GM12878 (cell line): Measurements from ENCODE around the gene PPME1. TPM values are rescaled to one million over a fixed set of nuclear protein-coding genes. Genes with fewer than 3 reads are reported as not detected.

Source experiments
- ATAC-seq: fragments of 200-7000 bp; cut with Tn5 transposase; 3 replicates; pipeline ENCODE4 v1.9.1; 2020; ENCODE audit warnings: mild to moderate bottlenecking, moderate library complexity
- BruUV-seq: library from RNA; stranded (reverse); fragments of 400-500 nt; replicated peaks from 2 replicates; lab custom pipeline; 2021; lab: Mats Ljungman, UMichigan
- CTCF ChIA-PET: fragments of 300-600 bp; sonication (Branson Sonifier 250); formaldehyde crosslinking; extraction: SDS; loops from one replicate; lab custom pipeline; 2021; ENCODE audit warnings: inconsistent platforms; lab: Yijun Ruan, JAX
- POLR2A ChIA-PET: fragments of 350-600 bp; formaldehyde crosslinking; extraction: SDS; loops from one replicate; lab custom pipeline; 2021; ENCODE audit warnings: inconsistent platforms; lab: Charles Lee
- RAD21 ChIA-PET: fragments of 300-600 bp; sonication (Branson Sonifier 250); formaldehyde crosslinking; loops from one replicate; lab custom pipeline; 2023; ENCODE audit warnings: antibody characterized with exemption; ENCODE audit not compliant: unreplicated experiment; lab: Charles Lee
- SMC1A ChIA-PET: fragments of 300-600 bp; sonication (Branson Sonifier 250); formaldehyde crosslinking; loops from one replicate; lab custom pipeline; 2023; ENCODE audit not compliant: unreplicated experiment, uncharacterized antibody; lab: Charles Lee
- DNase-seq: peaks from one replicate; pipeline ENCODE4 v3.0.0-alpha.2; 2011; ENCODE audit warnings: low read depth, low spot score
- FAIRE-seq: peaks from 3 replicates; lab custom pipeline; 2011; peaks lifted over from hg19 to GRCh38; lab: Jason Lieb, UNC
- H2AFZ ChIP-seq: 2 replicates; pipeline ENCODE4 v1.6.0; 2011; ENCODE audit warnings: low read depth, low read length, control low read depth; ENCODE audit not compliant: control insufficient read depth
- H3K27ac ChIP-seq: 2 replicates; pipeline ENCODE4 v1.5.1; 2011; ENCODE audit warnings: control low read depth; ENCODE audit not compliant: control insufficient read depth, insufficient read depth
- H3K27me3 ChIP-seq, 2 experiments: replicated peaks in 1 of 2; 2 replicates each; pipeline versions ENCODE4 v1.6.0 to v1.6.1; 2011; ENCODE audit warnings: low read length in 1 of 2; ENCODE audit not compliant: control insufficient read depth in 2 of 2, insufficient read depth in 2 of 2
- H3K36me3 ChIP-seq, 2 experiments: 2 replicates each; pipeline ENCODE4 v1.5.1; 2011; ENCODE audit warnings: low read length in 1 of 2; ENCODE audit not compliant: control insufficient read depth in 2 of 2, insufficient read depth in 2 of 2
- H3K4me1 ChIP-seq: 2 replicates; pipeline ENCODE4 v1.6.1; 2011; ENCODE audit warnings: mild to moderate bottlenecking, low read length, moderate library complexity, mixed read lengths; ENCODE audit not compliant: control insufficient read depth, insufficient read depth
- H3K4me2 ChIP-seq: 2 replicates; pipeline ENCODE4 v1.6.0; 2011; ENCODE audit warnings: control low read depth; ENCODE audit not compliant: control insufficient read depth, insufficient read depth
- H3K4me3 ChIP-seq: fragments of 200-600 bp; sonication (generic); 2 replicates; pipeline ENCODE4 v1.5.1; 2016
- H3K79me2 ChIP-seq: 2 replicates; pipeline ENCODE4 v1.6.0; 2011; ENCODE audit warnings: low read length; ENCODE audit not compliant: control insufficient read depth, insufficient read depth
- H3K9ac ChIP-seq: 2 replicates; pipeline ENCODE4 v1.8.0; 2011; ENCODE audit warnings: low read length, control low read depth, mixed read lengths; ENCODE audit not compliant: control insufficient read depth, insufficient read depth
- H3K9me3 ChIP-seq: replicated peaks from 3 replicates; pipeline ENCODE4 v1.5.1; 2011; ENCODE audit warnings: mild to moderate bottlenecking, low read length; ENCODE audit not compliant: control insufficient read depth, insufficient read depth
- H4K20me1 ChIP-seq: 2 replicates; pipeline ENCODE4 v1.6.0; 2011; ENCODE audit not compliant: control insufficient read depth, insufficient read depth
- FOXK2 ChIP-seq: fragments of 450-650 bp; IDR thresholded peaks from 2 replicates; pipeline ENCODE4 v1.6.1; 2017; ENCODE audit warnings: mild to moderate bottlenecking, moderate library complexity
- NFYA ChIP-seq: IDR thresholded peaks from 2 replicates; pipeline ENCODE4 v1.6.1; 2011; ENCODE audit warnings: low read depth, mild to moderate bottlenecking, low read length, improper control_type of control experiment, borderline replicate concordance
- NFYB ChIP-seq: IDR thresholded peaks from 2 replicates; pipeline ENCODE4 v1.6.1; 2011; ENCODE audit warnings: low read depth, mild to moderate bottlenecking, low read length, improper control_type of control experiment, moderate library complexity; ENCODE audit not compliant: insufficient read depth
- WGBS: methylation state at CpG from one replicate; pipeline ENCODE4 v1.1.6; 2016; ENCODE audit warnings: low lambda C conversion rate; ENCODE audit not compliant: insufficient replicate concordance, insufficient coverage; ENCODE audit errors: missing lambda C conversion rate; 5-methylcytosine and 5-hydroxymethylcytosine counted together
- in situ Hi-C: fragments of 300-500 bp; cut with MboI; formaldehyde crosslinking; loops from 9 replicates; pipeline ENCODE4 v1.14.3; 2018; ENCODE audit warnings: mixed read lengths
- intact Hi-C: fragments of 100-400 bp; cut with micrococcal nuclease; formaldehyde crosslinking; loops from one replicate; pipeline ENCODE4 v1.14.2; 2022; ENCODE audit not compliant: unreplicated experiment
- polyA plus RNA-seq, 11 experiments: library from polyadenylated mRNA; depleted of rRNA in 4 of 11; unstranded in 6 of 11; stranded (reverse) in 5 of 11; fragments of >200 nt; fragmentation: Nextera tagmentation in 4 of 11; fragmentation: Illumina TruSeq in 1 of 11; extraction: Ambion mirVana in 4 of 11; extraction: Trizol in 1 of 11; gene quantifications; 1 replicate in 1 of 11; 2 replicates in 10 of 11; pipeline versions ENCODE4 v1.2.1 to v1.2.3, GENCODE V29; 2011 to 2016; ENCODE audit warnings: inconsistent platforms in 2 of 11, missing spikeins in 2 of 11, low read depth in 1 of 11
- total RNA-seq, 4 experiments: library from RNA; depleted of rRNA in 3 of 4; stranded (reverse); fragments of >200 nt in 3 of 4; fragmentation: Illumina TruSeq in 1 of 4; extraction: Trizol in 1 of 4; gene quantifications; 2 replicates each; pipeline versions ENCODE4 v1.2.1 to v1.2.3, GENCODE V29; 2013 to 2021
- TF ChIP-seq, protein P1 (sequence below): fragments of 450-650 bp; formaldehyde crosslinking; IDR thresholded peaks from 2 replicates; pipeline ENCODE4 v1.5.0; 2022; ENCODE audit warnings: mild to moderate bottlenecking, missing genetic modification characterization
- TF ChIP-seq, protein P2 (sequence below): IDR thresholded peaks from 2 replicates; pipeline ENCODE4 v1.6.1; 2012; ENCODE audit warnings: low read depth, low read length, improper control_type of control experiment

PPME1 gene
- total and polyA plus RNA-seq, 10 of the 15 experiments (the other 5 are each of a cell fraction or from before 2014, with no cell fraction given): 3.1 to 51.4 (median 20.8) TPM

DNA sequence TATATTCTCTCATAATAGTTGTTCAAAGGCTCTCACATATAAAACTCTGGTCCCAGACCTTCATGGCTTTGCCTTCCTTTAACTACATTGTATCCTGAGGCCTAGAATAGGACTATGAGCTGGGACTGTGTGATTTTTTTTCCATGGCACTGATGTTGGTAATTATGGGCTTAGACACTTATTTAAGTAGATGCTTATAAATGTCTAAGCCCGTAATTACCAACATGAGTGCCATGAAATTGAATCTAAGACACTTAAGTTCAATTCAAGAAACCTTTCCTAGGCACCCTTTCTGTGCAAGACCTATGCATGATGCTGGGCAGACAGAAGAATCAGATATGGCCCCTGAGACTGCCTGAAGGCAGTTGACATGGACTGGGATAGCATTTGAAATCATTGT is 77.4 kb downstream of the PPME1 start:
- DNase-seq (no peak), FAIRE-seq (no peak), ATAC-seq (no peak)
- H3K27me3 ChIP-seq: no peaks in the 10 kb centered on the region
- no peak overlapping the region for H3K4me2 ChIP-seq
- no peaks in the 10 kb centered on the region for H3K9me3 ChIP-seq
- no peak overlapping the region for H3K27ac ChIP-seq
- WGBS: 100% methylated on average over 1 of the region's 1 CpG
- ChIA-PET RAD21 (no interaction called here), POLR2A (no interaction called here), SMC1A (interaction anchor here (0.7 kb wide), 1 partner anchor 39 kb away, joined by 3 read pairs; no protein-coding TSS in a partner anchor), CTCF (no interaction called here)
- H4K20me1 ChIP-seq: peaks cover 3% of the 10 kb centered on the region; the same call in 1 of the 2 replicates
- no peaks in the 10 kb centered on the region for H3K79me2 ChIP-seq
- H3K9ac ChIP-seq: no peak overlapping the region
- no peak overlapping the region for H2AFZ ChIP-seq
- H3K36me3 ChIP-seq: peaks cover 8 to 24% of the 10 kb centered on the region in 2 experiments
- intact Hi-C loops (loop anchor here (10.0 kb wide), 1 partner anchor 284 kb away; no protein-coding TSS in a partner anchor), in situ Hi-C loops (no loop called here)
- no peak overlapping the region for H3K4me3 ChIP-seq
- H3K4me1 ChIP-seq: no peaks in the 10 kb centered on the region
- BruUV-seq: no TSS peak
- TF ChIP-seq FOXK2 (no peak), NFYB (no peak), NFYA (no peak)
- TF ChIP-seq, protein P1, sequence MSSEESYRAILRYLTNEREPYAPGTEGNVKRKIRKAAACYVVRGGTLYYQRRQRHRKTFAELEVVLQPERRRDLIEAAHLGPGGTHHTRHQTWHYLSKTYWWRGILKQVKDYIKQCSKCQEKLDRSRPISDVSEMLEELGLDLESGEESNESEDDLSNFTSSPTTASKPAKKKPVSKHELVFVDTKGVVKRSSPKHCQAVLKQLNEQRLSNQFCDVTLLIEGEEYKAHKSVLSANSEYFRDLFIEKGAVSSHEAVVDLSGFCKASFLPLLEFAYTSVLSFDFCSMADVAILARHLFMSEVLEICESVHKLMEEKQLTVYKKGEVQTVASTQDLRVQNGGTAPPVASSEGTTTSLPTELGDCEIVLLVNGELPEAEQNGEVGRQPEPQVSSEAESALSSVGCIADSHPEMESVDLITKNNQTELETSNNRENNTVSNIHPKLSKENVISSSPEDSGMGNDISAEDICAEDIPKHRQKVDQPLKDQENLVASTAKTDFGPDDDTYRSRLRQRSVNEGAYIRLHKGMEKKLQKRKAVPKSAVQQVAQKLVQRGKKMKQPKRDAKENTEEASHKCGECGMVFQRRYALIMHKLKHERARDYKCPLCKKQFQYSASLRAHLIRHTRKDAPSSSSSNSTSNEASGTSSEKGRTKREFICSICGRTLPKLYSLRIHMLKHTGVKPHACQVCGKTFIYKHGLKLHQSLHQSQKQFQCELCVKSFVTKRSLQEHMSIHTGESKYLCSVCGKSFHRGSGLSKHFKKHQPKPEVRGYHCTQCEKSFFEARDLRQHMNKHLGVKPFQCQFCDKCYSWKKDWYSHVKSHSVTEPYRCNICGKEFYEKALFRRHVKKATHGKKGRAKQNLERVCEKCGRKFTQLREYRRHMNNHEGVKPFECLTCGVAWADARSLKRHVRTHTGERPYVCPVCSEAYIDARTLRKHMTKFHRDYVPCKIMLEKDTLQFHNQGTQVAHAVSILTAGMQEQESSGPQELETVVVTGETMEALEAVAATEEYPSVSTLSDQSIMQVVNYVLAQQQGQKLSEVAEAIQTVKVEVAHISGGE: no peak
- TF ChIP-seq, protein P2, sequence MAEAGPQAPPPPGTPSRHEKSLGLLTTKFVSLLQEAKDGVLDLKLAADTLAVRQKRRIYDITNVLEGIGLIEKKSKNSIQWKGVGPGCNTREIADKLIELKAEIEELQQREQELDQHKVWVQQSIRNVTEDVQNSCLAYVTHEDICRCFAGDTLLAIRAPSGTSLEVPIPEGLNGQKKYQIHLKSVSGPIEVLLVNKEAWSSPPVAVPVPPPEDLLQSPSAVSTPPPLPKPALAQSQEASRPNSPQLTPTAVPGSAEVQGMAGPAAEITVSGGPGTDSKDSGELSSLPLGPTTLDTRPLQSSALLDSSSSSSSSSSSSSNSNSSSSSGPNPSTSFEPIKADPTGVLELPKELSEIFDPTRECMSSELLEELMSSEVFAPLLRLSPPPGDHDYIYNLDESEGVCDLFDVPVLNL: no peak
